Measurements from ENCODE around the gene PGAM5.

The PGAM5 gene

DNA sequence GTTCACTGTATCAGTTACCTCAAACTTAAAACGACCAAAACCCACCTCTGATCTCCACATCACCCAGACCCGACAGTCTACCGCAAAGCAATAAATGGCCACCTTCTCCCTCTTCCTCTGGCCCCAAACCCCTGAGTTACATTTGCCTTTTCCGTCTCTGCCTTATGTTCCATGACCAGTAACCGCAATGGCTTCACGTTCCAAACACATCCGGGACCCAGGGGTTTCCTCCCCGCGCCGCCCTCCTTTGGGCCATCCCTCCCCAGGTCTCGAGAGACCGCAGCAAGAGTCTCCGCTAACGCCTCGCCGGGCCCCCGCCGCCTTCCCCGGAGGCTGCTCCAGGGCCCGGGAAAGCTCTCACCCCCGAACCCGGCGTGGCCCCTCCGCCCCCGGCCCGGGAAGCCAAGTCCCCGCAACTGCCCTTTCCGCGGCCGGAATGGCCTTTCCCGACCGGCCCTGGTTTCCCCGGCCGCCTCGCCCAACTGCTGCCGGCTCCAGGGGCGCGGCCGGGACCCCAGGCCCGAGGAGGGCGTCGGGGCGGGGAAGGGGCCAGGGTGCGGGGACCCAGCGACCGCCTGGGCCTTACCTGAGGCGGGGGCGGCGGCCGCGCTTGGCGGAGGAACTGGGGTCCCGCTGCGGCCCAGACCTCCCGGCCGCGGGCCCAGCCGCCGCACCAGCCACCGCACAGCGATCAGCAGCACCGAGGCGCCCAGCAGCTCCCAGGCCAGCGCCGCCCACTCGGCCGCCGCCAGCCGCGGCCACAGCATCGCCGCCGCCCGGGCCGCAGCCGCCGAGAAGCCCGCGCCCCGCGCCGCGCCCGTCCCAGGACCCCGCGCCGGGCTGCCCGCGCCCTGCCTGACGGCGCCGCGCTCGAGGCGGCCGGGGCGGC, 50.6 kb downstream of the PGAM5 start, which contains the start of gene ANKLE2:
ANKLE2 (minus strand) TSS at position 801 of the 889 bp plus-strand sequence; CDS start at position 767, 34 bp downstream.
- Histone ChIP-seq H3K27me3 (ENCODE audit: control insufficient read depth in 1 of 2, insufficient read depth in 2 of 2, low read length in 2 of 2) (no peaks in the 10 kb centered on the region), H3K36me3 (ENCODE audit: control insufficient read depth in 1 of 2, insufficient read depth in 2 of 2, low read length in 2 of 2) (peaks cover 0 to 7% of the 10 kb centered on the region in 2 donors), H3K4me3 (ENCODE audit: low read depth in 1 of 2, low read length in 2 of 2) (peak within 1 kb of the TSS; percentile 86 to 94), H3K9me3 (ENCODE audit: control insufficient read depth in 1 of 2, low read length in 2 of 2) (no peaks in the 10 kb centered on the region), H3K27ac (ENCODE audit: low read depth, low read length) (peak within 1 kb of the TSS; percentile 97), H3K4me1 (ENCODE audit: control insufficient read depth in 1 of 2, insufficient read depth in 2 of 2, low read length in 2 of 2) (peaks cover 8 to 11% of the 10 kb centered on the region in 2 donors), H3K9ac (ENCODE audit: low read depth in 1 of 2, low read length in 2 of 2) (peak within 1 kb of the TSS; percentile 81)

DNA sequence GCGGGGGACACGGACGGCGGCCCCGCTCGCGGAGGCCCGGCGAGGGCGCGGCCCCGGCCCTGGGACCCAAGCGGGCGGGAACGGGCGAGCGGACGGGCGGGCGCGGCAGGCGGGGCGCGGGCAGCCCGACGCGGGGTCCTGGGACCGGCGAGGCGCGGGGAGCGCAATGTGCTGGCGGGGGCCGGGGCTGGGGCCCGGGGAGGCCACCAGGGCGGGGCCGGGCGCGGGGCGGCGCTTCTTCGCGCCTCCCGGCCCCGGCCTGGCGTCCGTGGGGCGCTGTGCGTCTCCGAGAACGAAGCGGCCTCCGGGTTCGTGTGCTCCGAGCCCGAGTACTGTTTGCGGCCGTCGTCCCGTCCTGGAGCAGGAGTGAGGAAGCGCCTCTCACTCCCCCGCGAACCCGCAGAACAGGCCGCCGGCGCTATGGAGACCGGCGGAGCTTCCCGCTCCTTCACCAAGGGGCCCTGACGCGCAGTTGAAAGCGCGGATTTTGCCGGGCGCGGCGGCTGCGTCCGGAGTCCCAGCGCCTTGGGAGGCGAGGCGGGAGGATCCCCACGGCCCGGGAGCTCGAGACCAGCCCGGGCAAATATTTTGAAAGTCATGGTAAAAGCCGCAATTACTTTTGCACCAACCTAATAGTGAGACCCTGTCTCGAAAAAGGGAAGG, 51.4 kb downstream of the PGAM5 start:
- Histone ChIP-seq H3K27me3 (ENCODE audit: control insufficient read depth in 1 of 2, insufficient read depth in 2 of 2, low read length in 2 of 2) (no peaks in the 10 kb centered on the region), H3K27ac (ENCODE audit: low read depth, low read length) (peak overlapping the region; percentile 97), H3K4me1 (ENCODE audit: control insufficient read depth in 1 of 2, insufficient read depth in 2 of 2, low read length in 2 of 2) (peaks cover 8 to 11% of the 10 kb centered on the region in 2 donors), H3K4me3 (ENCODE audit: low read depth in 1 of 2, low read length in 2 of 2) (peak overlapping the region; percentile 64 to 72), H3K9me3 (ENCODE audit: control insufficient read depth in 1 of 2, low read length in 2 of 2) (no peaks in the 10 kb centered on the region), H3K9ac (ENCODE audit: low read depth in 1 of 2, low read length in 2 of 2) (peak overlapping the region; percentile 81), H3K36me3 (ENCODE audit: control insufficient read depth in 1 of 2, insufficient read depth in 2 of 2, low read length in 2 of 2) (peaks cover 0 to 5% of the 10 kb centered on the region in 2 donors)

DNA sequence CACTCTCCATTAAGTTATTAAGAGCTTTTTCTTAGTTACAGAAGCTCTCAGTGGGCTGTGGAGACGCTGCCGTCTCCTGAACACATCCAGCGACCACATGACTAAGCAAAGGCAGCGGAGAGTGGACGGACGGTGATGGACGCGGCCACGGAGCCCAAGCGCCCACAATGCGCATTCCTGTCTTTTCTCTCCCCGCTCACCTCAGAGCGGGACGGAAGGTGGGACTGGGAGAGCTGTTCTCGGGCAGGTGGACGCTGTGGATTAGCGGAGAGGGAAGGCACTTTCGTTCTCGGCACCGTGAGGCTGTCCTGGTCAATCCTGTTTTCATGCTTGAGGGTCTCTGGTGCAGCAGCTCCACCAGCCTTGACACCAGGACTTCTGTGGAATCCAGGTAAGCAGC, 53.6 kb downstream of the PGAM5 start:
- H3K9me3 ChIP-seq (ENCODE audit: control insufficient read depth in 1 of 2, low read length in 2 of 2): no peaks in the 10 kb centered on the region
- peaks cover 8 to 22% of the 10 kb centered on the region in 2 donors for H3K4me1 ChIP-seq (ENCODE audit: control insufficient read depth in 1 of 2, insufficient read depth in 2 of 2, low read length in 2 of 2)
- H3K36me3 ChIP-seq (ENCODE audit: control insufficient read depth in 1 of 2, insufficient read depth in 2 of 2, low read length in 2 of 2): peaks cover 1 to 2% of the 10 kb centered on the region in 2 donors
- H3K4me3 ChIP-seq (ENCODE audit: low read depth in 1 of 2, low read length in 2 of 2): no peak overlapping the region
- H3K27ac ChIP-seq (ENCODE audit: low read depth, low read length): no peak overlapping the region
- H3K27me3 ChIP-seq (ENCODE audit: control insufficient read depth in 1 of 2, insufficient read depth in 2 of 2, low read length in 2 of 2): no peaks in the 10 kb centered on the region
- H3K9ac ChIP-seq (ENCODE audit: low read depth in 1 of 2, low read length in 2 of 2): no peak overlapping the region

DNA sequence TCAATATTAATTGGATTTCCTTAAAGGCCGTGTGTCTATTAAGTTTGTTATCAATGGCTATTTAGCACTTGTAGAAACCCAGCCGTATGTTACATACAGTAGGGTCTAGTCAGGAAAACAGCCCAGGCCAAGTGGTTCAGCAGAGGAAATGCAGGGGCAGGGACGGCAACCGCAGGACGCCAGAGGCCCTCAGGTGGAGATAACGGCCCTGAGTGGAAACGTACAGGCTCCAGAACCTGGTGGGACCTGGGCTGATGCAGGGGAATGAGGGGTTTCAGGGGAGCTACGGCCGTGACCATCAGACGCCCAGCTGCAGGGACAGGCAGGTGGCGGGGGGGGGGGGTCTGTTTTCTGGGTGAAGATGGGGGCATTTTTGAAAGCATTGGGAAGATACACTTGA, 54.7 kb downstream of the PGAM5 start:
- Histone ChIP-seq H3K9me3 (ENCODE audit: control insufficient read depth in 1 of 2, low read length in 2 of 2) (no peaks in the 10 kb centered on the region), H3K4me3 (ENCODE audit: low read depth in 1 of 2, low read length in 2 of 2) (no peak overlapping the region), H3K27me3 (ENCODE audit: control insufficient read depth in 1 of 2, insufficient read depth in 2 of 2, low read length in 2 of 2) (no peaks in the 10 kb centered on the region), H3K36me3 (ENCODE audit: control insufficient read depth in 1 of 2, insufficient read depth in 2 of 2, low read length in 2 of 2) (peaks cover 9 to 11% of the 10 kb centered on the region in 2 donors), H3K4me1 (ENCODE audit: control insufficient read depth in 1 of 2, insufficient read depth in 2 of 2, low read length in 2 of 2) (peaks cover 4 to 17% of the 10 kb centered on the region in 2 donors), H3K27ac (ENCODE audit: low read depth, low read length) (no peak overlapping the region), H3K9ac (ENCODE audit: low read depth in 1 of 2, low read length in 2 of 2) (no peak overlapping the region)

DNA sequence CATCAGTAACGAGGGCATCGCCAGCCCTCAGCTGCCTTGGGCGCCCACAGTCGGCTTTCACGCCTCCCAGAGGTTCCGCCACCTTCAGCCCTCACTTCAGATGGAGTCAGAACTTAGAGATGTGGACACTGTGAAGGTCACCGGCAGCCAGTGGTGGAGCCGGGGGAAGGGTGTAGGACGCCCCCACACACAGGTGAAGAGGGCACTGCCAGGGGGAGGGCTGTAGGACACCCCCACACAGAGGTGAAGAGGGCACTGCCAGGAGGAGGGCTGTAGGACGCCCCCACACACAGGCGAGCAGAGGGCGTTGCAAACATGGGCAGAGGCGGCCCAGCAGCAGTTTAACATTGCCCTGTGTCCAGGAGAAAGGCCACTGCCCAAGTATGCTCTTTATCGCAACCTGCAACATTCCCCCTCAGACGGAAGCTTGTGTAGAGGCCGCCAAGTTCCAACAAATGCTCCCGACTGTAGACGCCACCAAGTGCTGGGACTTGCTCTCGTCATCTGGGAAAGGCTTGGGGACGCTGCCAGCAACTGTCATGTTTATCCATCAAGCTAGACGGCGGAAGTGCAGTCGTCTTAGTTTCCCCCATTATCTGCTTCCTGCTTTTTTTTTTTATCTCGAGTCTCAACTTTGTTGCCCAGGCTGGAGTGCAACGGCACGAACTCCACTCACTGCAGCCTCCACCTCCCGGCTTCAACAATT, 55.9 kb downstream of the PGAM5 start:
- no peaks in the 10 kb centered on the region for H3K9me3 ChIP-seq (ENCODE audit: control insufficient read depth in 1 of 2, low read length in 2 of 2)
- peak overlapping the region in 1 of 2 donors; percentile 12 for H3K9ac ChIP-seq (ENCODE audit: low read depth in 1 of 2, low read length in 2 of 2)
- no peaks in the 10 kb centered on the region for H3K27me3 ChIP-seq (ENCODE audit: control insufficient read depth in 1 of 2, insufficient read depth in 2 of 2, low read length in 2 of 2)
- peaks cover 9 to 15% of the 10 kb centered on the region in 2 donors for H3K36me3 ChIP-seq (ENCODE audit: control insufficient read depth in 1 of 2, insufficient read depth in 2 of 2, low read length in 2 of 2)
- peak overlapping the region in 1 of 2 donors; percentile 8 for H3K4me3 ChIP-seq (ENCODE audit: low read depth in 1 of 2, low read length in 2 of 2)
- no peak overlapping the region for H3K27ac ChIP-seq (ENCODE audit: low read depth, low read length)
- peaks cover 5 to 15% of the 10 kb centered on the region in 2 donors for H3K4me1 ChIP-seq (ENCODE audit: control insufficient read depth in 1 of 2, insufficient read depth in 2 of 2, low read length in 2 of 2)

DNA sequence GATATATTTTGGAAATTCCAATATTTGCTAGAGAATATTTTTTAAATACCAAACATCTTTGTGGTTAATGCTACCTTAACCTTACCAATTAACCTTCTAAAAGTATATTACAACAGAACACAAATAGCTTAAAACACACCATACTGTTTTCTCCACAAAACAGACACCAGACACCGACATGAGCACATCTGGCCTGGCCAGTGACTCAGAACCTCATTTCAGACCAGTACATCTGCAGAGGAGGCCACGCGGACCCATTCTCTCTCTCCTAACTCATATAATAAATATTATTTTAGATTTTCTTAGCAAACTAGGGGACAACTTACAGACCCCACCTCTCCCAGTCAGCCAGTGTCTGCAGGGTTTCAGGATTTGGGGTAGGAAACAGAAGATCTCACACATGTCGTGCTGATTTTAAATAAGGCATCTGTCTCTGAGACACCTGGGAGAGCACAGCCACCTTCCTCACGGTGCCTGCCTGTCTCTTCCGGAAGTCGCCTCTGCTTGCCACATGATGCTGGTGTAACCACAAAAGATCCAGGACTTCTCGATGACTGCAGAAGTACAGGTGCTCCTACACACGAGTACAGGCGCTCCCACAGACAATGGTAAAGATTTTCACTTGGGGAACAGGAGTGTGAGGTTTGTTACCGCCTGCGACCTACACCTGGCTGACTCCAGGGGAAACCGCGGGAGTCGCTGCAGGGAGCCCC, 60.6 kb downstream of the PGAM5 start:
- Histone ChIP-seq H3K9me3 (ENCODE audit: control insufficient read depth in 1 of 2, low read length in 2 of 2) (no peaks in the 10 kb centered on the region), H3K36me3 (ENCODE audit: control insufficient read depth in 1 of 2, insufficient read depth in 2 of 2, low read length in 2 of 2) (peaks cover 27 to 58% of the 10 kb centered on the region in 2 donors), H3K9ac (ENCODE audit: low read depth in 1 of 2, low read length in 2 of 2) (no peak overlapping the region), H3K27ac (ENCODE audit: low read depth, low read length) (peak overlapping the region; percentile 42), H3K27me3 (ENCODE audit: control insufficient read depth in 1 of 2, insufficient read depth in 2 of 2, low read length in 2 of 2) (no peaks in the 10 kb centered on the region), H3K4me3 (ENCODE audit: low read depth in 1 of 2, low read length in 2 of 2) (no peak overlapping the region), H3K4me1 (ENCODE audit: control insufficient read depth in 1 of 2, insufficient read depth in 2 of 2, low read length in 2 of 2) (peaks cover 5 to 20% of the 10 kb centered on the region in 2 donors)

All from duodenal mucosa (tissue), 2 donors.